Gastroesophageal sphincter (tissue), 4 donors: ENCODE results near the gene FBLIM1. TPM values are rescaled to one million over a fixed set of nuclear protein-coding genes. Genes with fewer than 3 reads are reported as not detected.

Experiments
- ATAC-seq: fragments of 150-250 bp; one replicate; pipeline ENCODE4 v1.9.1; 2016; ENCODE audit warnings: mild to moderate bottlenecking, moderate library complexity
- H3K27ac ChIP-seq, 4 donors: fragments of 200-600 bp; sonication (generic) in 3 of 4; 1 replicate in 3 of 4; 2 replicates in 1 of 4; pipeline ENCODE4 v1.5.1; 2016 to 2019
- H3K27me3 ChIP-seq: fragments of 200-600 bp; sonication (generic); one replicate; pipeline ENCODE4 v1.5.1; 2019
- H3K36me3 ChIP-seq, 2 donors: fragments of 200-600 bp; sonication (generic); one replicate each; pipeline ENCODE4 v1.5.1; 2019; ENCODE audit warnings: control low read depth in 1 of 2
- H3K4me1 ChIP-seq, 3 donors: fragments of 200-600 bp; sonication (generic); 1 replicate in 2 of 3; 2 replicates in 1 of 3; pipeline ENCODE4 v1.5.1; 2016 to 2019; ENCODE audit warnings: control low read depth in 2 of 3
- H3K4me3 ChIP-seq, 2 donors: fragments of 200-600 bp; sonication (generic); one replicate each; pipeline ENCODE4 v1.5.1; 2019; ENCODE audit warnings: mild to moderate bottlenecking in 1 of 2, moderate library complexity in 1 of 2
- H3K9me3 ChIP-seq, 3 donors: fragments of 200-600 bp; sonication (generic); one replicate each; pipeline ENCODE4 v1.5.1; 2017 to 2019; ENCODE audit warnings: control low read depth in 2 of 3
- EP300 ChIP-seq: sonication (generic); formaldehyde crosslinking; IDR thresholded peaks from one replicate; pipeline ENCODE4 v1.6.1; 2017; ENCODE audit warnings: antibody characterized with exemption, mild to moderate bottlenecking
- POLR2A ChIP-seq, 2 donors: fragments of 450-650 bp; IDR thresholded peaks; one replicate each; pipeline ENCODE4 v1.6.1; 2017; ENCODE audit warnings: antibody characterized with exemption in 2 of 2, mild to moderate bottlenecking in 2 of 2, moderate library complexity in 1 of 2
- POLR2AphosphoS5 ChIP-seq: sonication (generic); formaldehyde crosslinking; IDR thresholded peaks from one replicate; pipeline ENCODE4 v1.6.1; 2017; ENCODE audit warnings: antibody characterized with exemption
- WGBS, 2 donors: methylation state at CpG; one replicate each; pipeline ENCODE4 v1.1.5; 2018; ENCODE audit warnings: low coverage in 1 of 2; 5-methylcytosine and 5-hydroxymethylcytosine counted together
- total RNA-seq, 4 donors: library from RNA; depleted of rRNA; stranded (reverse); fragments of >200 nt; gene quantifications; one replicate each; pipeline ENCODE4 v1.1.0, GENCODE V29; 2016
- TF ChIP-seq, protein P1 (sequence below), 4 experiments: fragments of 200-600 bp in 2 of 4; fragments of 450-650 bp in 2 of 4; sonication (generic) in 1 of 4; IDR thresholded peaks; one replicate each; pipeline ENCODE4 v1.5.1; 2017 to 2019; ENCODE audit warnings: antibody characterized with exemption in 4 of 4, mild to moderate bottlenecking in 2 of 4, moderate library complexity in 2 of 4

Gene FBLIM1
- total RNA-seq, 4 donors from 2014 or later = 40.4 to 106 (median 47.0) TPM

DNA sequence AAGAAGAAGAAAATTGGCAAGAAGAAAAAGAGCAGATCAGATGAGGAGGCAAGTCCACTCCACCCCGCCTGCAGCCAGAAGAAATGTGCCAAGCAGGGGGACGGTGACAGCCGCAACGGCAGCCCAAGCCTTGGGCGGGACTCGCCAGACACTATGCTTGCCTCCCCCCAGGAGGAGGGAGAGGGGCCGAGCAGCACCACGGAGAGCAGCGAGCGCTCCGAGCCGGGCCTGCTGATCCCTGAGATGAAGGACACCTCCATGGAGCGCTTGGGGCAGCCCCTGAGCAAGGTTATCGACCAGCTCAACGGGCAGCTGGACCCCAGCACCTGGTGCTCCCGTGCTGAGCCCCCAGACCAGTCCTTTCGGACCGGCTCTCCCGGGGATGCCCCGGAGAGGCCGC, 31.6 kb upstream of the FBLIM1 start:
- 95% methylated on average over 4 of the region's 21 CpGs; no CpG with 5 or more reads in 1 of the 2 donors for WGBS, 2 donors
- Histone ChIP-seq H3K27me3 (no peaks in the 10 kb centered on the region), H3K27ac (no peak overlapping the region), H3K9me3 (no peaks in the 10 kb centered on the region), H3K4me1 (no peaks in the 10 kb centered on the region), H3K4me3 (no peak overlapping the region), H3K36me3 (peaks cover 0 to 98% of the 10 kb centered on the region in 2 donors)
- TF ChIP-seq, protein P1, sequence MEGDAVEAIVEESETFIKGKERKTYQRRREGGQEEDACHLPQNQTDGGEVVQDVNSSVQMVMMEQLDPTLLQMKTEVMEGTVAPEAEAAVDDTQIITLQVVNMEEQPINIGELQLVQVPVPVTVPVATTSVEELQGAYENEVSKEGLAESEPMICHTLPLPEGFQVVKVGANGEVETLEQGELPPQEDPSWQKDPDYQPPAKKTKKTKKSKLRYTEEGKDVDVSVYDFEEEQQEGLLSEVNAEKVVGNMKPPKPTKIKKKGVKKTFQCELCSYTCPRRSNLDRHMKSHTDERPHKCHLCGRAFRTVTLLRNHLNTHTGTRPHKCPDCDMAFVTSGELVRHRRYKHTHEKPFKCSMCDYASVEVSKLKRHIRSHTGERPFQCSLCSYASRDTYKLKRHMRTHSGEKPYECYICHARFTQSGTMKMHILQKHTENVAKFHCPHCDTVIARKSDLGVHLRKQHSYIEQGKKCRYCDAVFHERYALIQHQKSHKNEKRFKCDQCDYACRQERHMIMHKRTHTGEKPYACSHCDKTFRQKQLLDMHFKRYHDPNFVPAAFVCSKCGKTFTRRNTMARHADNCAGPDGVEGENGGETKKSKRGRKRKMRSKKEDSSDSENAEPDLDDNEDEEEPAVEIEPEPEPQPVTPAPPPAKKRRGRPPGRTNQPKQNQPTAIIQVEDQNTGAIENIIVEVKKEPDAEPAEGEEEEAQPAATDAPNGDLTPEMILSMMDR (IDR thresholded peaks at IDR 0.05) = no peak
- TF ChIP-seq POLR2A (IDR thresholded peaks at IDR 0.05) (no peak), POLR2AphosphoS5 (no peak), EP300 (no peak)
- ATAC-seq = no peak

DNA sequence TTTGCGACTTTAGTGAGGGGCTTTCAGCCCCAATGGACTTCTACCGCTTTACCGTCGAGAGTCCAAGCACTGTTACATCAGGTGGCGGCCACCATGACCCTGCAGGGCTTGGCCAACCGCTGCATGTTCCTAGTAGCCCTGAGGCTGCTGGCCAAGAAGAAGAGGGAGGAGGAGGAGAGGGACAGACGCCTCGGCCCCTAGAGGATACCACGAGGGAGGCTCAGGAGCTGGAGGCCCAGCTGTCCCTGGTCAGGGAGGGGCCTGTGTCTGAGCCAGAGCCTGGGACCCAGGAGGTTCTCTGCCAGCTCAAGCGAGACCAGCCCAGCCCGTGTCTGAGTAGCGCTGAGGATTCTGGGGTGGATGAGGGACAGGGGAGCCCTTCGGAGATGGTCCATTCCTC, 31.2 kb upstream of the FBLIM1 start:
- Histone ChIP-seq H3K27ac (no peak overlapping the region), H3K4me3 (no peak overlapping the region), H3K9me3 (no peaks in the 10 kb centered on the region), H3K36me3 (peaks cover 0 to 98% of the 10 kb centered on the region in 2 donors), H3K4me1 (no peaks in the 10 kb centered on the region), H3K27me3 (no peaks in the 10 kb centered on the region)
- TF ChIP-seq POLR2A (IDR thresholded peaks at IDR 0.05) = no peak
- no peak for TF ChIP-seq EP300
- TF ChIP-seq, protein P1 (IDR thresholded peaks at IDR 0.05) = no peak
- no peak for TF ChIP-seq POLR2AphosphoS5
- no peak for ATAC-seq
- WGBS, 2 donors = no CpG with 5 or more reads among the region's 13 CpGs

DNA sequence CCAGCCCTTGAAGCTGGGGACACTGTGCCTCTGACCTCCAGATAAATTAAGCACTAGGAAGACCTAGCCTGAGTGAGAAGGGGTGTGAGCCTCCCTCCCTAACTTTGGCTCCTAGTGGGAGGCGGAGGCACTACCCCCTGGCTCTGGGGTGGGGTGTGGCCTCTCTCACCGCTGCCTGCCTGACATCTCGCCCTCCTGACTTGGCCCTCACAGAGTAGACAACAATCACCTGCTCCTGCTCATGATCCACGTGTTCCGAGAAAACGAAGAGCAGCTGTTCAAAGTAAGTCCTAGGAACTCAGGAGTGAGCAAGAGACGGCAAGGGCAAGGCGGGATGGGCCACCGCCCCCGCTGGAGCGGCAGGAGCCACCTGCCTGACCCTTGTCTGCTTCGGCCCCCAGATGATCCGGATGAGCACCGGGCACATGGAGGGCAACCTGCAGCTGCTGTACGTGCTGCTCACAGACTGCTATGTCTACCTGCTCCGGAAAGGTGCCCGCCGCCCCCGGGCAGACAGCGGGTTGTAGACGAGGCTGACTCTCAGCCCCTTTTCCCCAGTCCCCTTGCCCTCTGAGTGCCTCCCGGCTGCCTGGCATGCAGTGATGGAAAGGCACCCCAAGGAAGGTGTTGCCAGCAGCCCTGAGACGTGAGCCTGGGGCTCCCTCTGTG, 30.6 kb upstream of the FBLIM1 start:
- no peaks in the 10 kb centered on the region for H3K4me1 ChIP-seq
- TF ChIP-seq EP300 (no peak), POLR2A (IDR thresholded peaks at IDR 0.05) (no peak), POLR2AphosphoS5 (no peak)
- TF ChIP-seq, protein P1 (IDR thresholded peaks at IDR 0.05) = no peak
- no peaks in the 10 kb centered on the region for H3K27me3 ChIP-seq
- H3K27ac ChIP-seq = no peak overlapping the region
- WGBS, 2 donors = no CpG with 5 or more reads among the region's 23 CpGs
- peaks cover 0 to 98% of the 10 kb centered on the region in 2 donors for H3K36me3 ChIP-seq
- H3K4me3 ChIP-seq = no peak overlapping the region
- H3K9me3 ChIP-seq = no peaks in the 10 kb centered on the region
- ATAC-seq = no peak

DNA sequence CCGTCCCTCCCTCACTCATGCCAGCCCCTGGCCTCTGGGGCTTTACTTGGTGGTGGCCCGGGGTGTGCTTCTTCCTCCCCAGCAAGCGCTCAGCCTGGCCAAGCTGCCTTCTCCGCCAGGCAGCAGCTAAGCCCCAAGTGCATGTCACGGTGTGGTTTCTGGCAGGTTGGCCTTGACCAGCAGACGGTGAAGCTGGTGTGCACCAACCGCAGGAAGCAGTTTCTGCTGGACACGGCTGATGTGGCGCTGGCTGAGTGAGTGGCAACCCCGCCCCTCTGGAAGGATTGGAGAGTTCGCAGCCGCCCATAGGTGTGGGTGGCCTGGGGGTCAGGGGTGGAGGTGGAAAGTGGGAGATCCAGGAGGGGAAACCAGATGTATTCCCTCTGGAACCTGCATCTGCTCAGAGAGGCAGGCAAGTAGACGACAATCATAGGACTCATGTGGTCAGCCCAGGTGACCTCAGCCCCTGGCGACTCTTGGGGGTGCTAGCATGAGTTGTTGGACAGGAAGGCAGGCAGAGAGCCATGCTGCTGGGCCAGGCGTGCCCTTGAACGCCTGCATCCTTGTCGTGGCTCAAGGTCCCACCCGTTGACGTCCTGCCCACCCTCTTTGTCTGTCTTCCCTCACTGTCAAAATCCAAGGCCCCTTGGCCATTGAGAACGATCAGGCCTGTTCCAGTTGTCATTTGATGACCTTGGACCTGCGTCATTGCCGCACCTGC, 29.5 kb upstream of the FBLIM1 start:
- Histone ChIP-seq H3K27ac (no peak overlapping the region), H3K27me3 (no peaks in the 10 kb centered on the region), H3K4me3 (no peak overlapping the region), H3K9me3 (no peaks in the 10 kb centered on the region), H3K36me3 (peaks cover 0 to 98% of the 10 kb centered on the region in 2 donors), H3K4me1 (no peaks in the 10 kb centered on the region)
- ATAC-seq = no peak
- TF ChIP-seq, protein P1 (IDR thresholded peaks at IDR 0.05) = no peak
- TF ChIP-seq POLR2AphosphoS5 (no peak), POLR2A (IDR thresholded peaks at IDR 0.05) (no peak), EP300 (no peak)
- 73 to 90% methylated on average over 2 to 3 of the region's 22 CpGs for WGBS, 2 donors

DNA sequence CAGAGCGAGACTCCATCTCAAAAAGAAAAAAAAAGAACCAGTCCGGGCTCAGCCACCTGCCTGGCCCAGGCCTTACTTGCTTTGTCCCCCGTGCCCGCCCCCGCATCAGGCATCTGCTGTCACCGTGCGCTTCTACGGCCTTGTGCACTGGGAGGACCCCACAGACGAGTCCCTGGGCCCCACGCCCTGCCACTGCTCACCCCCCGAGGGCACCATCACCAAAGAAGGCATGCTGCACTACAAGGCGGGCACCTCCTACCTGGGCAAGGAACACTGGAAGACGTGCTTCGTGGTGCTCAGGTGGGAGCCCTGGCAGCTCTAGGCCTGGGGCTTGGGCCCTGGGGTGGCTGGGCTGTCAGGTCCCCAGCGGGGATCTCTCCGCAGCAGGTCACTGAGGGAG, 28.2 kb upstream of the FBLIM1 start:
- ATAC-seq = no peak
- Histone ChIP-seq H3K4me1 (peaks cover 0 to 5% (median 0%) of the 10 kb centered on the region in 3 donors), H3K9me3 (no peaks in the 10 kb centered on the region), H3K27ac (no peak overlapping the region), H3K36me3 (peaks cover 0 to 99% of the 10 kb centered on the region in 2 donors), H3K27me3 (no peaks in the 10 kb centered on the region), H3K4me3 (no peak overlapping the region)
- WGBS, 2 donors = 90% methylated on average over 4 of the region's 16 CpGs; no CpG with 5 or more reads in 1 of the 2 donors
- TF ChIP-seq, protein P1 (IDR thresholded peaks at IDR 0.05) = no peak
- TF ChIP-seq EP300 (no peak), POLR2AphosphoS5 (no peak), POLR2A (IDR thresholded peaks at IDR 0.05) (no peak)
